Posterior cingulate gyrus (tissue), 11 donors: ENCODE measurements around the gene USP17L20.
"Not testable (repeated sequence)": the region's sequence is repeated elsewhere in the genome, so short reads cannot be mapped to it uniquely, and the experiment has no call there.

Experiments used
- DNase-seq, 10 donors: peaks; one replicate each; pipeline versions ENCODE4 v3.0.0 to v3.0.0-alpha.2; 2020 to 2021; ENCODE audit warnings: mixed read lengths in 3 of 10
- intact Hi-C: fragments of 100-400 bp; cut with DNase I; formaldehyde crosslinking; loops from one replicate; pipeline ENCODE4 v1.15.1; 2023

Gene USP17L20, protein sequence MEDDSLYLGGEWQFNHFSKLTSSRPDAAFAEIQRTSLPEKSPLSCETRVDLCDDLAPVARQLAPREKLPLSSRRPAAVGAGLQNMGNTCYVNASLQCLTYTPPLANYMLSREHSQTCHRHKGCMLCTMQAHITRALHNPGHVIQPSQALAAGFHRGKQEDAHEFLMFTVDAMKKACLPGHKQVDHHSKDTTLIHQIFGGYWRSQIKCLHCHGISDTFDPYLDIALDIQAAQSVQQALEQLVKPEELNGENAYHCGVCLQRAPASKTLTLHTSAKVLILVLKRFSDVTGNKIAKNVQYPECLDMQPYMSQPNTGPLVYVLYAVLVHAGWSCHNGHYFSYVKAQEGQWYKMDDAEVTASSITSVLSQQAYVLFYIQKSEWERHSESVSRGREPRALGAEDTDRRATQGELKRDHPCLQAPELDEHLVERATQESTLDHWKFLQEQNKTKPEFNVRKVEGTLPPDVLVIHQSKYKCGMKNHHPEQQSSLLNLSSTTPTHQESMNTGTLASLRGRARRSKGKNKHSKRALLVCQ

DNA sequence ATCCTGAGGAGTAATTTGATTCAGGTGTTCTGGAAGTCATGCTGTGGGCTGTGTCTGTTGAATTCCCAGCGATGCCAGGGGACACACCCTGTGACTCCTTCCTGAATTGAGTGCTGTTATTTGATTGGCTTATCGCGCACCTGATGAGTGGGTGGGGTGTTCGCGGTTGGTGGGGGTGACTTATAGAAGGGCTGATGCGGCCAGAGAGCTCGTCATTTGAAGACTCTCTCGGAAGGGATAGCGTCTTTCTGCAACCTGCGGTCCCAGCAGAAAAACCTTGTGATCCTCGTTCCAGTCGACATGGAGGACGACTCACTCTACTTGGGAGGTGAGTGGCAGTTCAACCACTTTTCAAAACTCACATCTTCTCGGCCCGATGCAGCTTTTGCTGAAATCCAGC is at the start of gene USP17L20:
Gene USP17L20 (plus strand): TSS at position 301 of the 400 bp plus-strand sequence. CDS start 0 bp downstream, at position 301.
- DNase-seq, intact Hi-C loops: not testable (repeated sequence)

DNA sequence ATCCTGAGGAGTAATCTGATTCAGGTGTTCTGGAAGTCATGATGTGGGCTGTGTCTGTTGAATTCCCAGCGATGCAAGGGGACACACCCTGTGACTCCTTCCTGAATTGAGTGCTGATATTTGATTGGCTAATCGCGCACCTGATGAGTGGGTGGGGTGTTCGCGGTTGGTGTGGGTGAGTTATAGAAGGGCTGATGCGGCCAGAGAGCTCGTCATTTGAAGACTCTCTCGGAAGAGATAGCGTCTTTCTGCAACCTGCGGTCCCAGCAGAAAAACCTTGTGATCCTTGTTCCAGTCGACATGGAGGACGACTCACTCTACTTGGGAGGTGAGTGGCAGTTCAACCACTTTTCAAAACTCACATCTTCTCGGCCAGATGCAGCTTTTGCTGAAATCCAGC is 47.6 kb upstream of the USP17L20 start, which contains the start of gene USP17L10:
Gene USP17L10 (plus strand): TSS at position 301 of the 400 bp plus-strand sequence. CDS start 0 bp downstream, at position 301.
- DNase-seq, intact Hi-C loops: not testable (repeated sequence)

DNA sequence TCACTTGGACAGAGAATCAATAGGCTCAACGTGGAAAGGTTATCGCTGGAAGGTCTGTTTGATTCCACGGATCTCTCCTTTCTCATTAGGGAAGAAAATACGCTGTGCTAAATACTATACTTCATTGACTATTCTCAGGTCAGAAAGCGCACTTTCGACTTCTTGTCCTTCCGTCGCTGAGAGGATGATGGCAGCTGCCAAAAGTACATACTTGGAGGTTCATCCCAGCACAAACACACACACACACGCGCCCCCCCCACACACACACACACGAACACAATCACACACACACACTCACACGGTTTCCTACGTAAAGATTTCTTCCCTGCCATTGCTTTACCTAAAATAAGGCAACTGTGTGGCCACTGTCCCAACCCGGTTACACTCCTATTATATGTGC is 43.2 kb upstream of the USP17L20 start:
- intact Hi-C loops = not testable (repeated sequence)
- peak in 6 of 10 donors; percentile 0 to 82 (median 9) for DNase-seq

DNA sequence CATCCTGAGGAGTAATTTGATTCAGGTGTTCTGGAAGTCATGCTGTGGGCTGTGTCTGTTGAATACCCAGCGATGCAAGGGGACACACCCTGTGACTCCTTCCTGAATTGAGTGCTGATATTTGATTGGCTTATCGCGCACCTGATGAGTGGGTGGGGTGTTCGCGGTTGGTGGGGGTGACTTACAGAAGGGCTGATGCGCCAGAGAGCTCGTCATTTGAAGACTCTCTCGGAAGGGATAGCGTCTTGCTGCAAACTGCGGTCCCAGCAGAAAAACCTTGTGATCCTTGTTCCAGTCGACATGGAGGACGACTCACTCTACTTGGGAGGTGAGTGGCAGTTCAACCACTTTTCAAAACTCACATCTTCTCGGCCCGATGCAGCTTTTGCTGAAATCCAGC is 42.8 kb upstream of the USP17L20 start, which contains the start of gene USP17L11:
Gene USP17L11 (plus strand): TSS at position 301 of the 400 bp plus-strand sequence. CDS start 0 bp downstream, at position 301.
- intact Hi-C loops, DNase-seq: not testable (repeated sequence)

DNA sequence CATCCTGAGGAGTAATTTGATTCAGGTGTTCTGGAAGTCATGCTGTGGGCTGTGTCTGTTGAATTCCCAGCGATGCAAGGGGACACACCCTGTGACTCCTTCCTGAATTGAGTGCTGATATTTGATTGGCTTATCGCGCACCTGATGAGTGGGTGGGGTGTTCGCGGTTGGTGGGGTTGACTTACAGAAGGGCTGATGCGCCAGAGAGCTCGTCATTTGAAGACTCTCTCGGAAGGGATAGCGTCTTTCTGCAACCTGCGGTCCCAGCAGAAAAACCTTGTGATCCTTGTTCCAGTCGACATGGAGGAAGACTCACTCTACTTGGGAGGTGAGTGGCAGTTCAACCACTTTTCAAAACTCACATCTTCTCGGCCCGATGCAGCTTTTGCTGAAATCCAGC is 38.1 kb upstream of the USP17L20 start, which contains the start of gene USP17L12:
Gene USP17L12 (plus strand): TSS at position 301 of the 400 bp plus-strand sequence. CDS start 0 bp downstream, at position 301.
- DNase-seq, intact Hi-C loops: not testable (repeated sequence)

DNA sequence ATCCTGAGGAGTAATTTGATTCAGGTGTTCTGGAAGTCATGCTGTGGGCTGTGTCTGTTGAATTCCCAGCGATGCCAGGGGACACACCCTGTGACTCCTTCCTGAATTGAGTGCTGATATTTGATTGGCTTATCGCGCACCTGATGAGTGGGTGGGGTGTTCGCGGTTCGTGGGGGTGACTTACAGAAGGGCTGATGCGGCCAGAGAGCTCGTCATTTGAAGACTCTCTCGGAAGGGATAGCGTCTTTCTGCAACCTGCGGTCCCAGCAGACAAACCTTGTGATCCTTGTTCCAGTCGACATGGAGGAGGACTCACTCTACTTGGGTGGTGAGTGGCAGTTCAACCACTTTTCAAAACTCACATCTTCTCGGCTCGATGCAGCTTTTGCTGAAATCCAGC is 33.3 kb upstream of the USP17L20 start, which contains the start of gene USP17L13:
Gene USP17L13 (plus strand): TSS at position 301 of the 400 bp plus-strand sequence. CDS start 0 bp downstream, at position 301.
- DNase-seq, intact Hi-C loops: not testable (repeated sequence)

DNA sequence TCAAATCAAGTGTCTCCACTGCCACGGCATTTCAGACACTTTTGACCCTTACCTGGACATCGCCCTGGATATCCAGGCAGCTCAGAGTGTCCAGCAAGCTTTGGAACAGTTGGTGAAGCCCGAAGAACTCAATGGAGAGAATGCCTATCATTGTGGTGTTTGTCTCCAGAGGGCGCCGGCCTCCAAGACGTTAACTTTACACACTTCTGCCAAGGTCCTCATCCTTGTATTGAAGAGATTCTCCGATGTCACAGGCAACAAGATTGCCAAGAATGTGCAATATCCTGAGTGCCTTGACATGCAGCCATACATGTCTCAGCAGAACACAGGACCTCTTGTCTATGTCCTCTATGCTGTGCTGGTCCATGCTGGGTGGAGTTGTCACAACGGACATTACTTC is 27.7 kb upstream of the USP17L20 start:
- intact Hi-C loops = not testable (repeated sequence)
- DNase-seq = peak in 5 of 10 donors; percentile 0 to 25 (median 11)

DNA sequence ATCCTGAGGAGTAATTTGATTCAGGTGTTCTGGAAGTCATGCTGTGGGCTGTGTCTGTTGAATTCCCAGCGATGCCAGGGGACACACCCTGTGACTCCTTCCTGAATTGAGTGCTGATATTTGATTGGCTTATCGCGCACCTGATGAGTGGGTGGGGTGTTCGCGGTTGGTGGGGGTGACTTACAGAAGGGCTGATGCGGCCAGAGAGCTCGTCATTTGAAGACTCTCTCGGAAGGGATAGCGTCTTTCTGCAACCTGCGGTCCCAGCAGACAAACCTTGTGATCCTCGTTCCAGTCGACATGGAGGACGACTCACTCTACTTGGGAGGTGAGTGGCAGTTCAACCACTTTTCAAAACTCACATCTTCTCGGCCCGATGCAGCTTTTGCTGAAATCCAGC is 23.8 kb upstream of the USP17L20 start, which contains the start of gene USP17L15:
Gene USP17L15 (plus strand): TSS at position 301 of the 400 bp plus-strand sequence. CDS start 0 bp downstream, at position 301.
- DNase-seq, intact Hi-C loops: not testable (repeated sequence)

DNA sequence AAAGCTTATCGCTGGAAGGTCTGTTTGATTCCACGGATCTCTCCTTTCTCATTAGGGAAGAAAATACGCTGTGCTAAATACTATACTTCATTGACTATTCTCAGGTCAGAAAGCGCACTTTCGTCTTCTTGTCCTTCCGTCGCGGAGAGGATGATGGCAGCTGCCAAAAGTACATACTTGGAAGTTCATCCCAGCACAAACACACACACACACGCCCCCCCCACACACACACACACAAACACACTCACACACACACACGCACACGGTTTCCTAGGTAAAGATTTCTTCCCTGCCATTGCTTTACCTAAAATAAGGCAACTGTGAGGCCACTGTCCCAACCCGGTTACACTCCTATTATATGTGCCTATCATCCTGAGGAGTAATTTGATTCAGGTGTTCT is 19.5 kb upstream of the USP17L20 start:
- intact Hi-C loops = not testable (repeated sequence)
- peak in 4 of 10 donors; percentile 5 to 91 (median 14) for DNase-seq

DNA sequence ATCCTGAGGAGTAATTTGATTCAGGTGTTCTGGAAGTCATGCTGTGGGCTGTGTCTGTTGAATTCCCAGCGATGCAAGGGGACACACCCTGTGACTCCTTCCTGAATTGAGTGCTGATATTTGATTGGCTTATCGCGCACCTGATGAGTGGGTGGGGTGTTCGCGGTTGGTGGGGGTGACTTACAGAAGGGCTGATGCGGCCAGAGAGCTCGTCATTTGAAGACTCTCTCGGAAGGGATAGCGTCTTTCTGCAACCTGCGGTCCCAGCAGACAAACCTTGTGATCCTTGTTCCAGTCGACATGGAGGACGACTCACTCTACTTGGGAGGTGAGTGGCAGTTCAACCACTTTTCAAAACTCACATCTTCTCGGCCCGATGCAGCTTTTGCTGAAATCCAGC is 14.3 kb upstream of the USP17L20 start, which contains the start of gene USP17L17:
Gene USP17L17 (plus strand): TSS at position 301 of the 400 bp plus-strand sequence. CDS start 0 bp downstream, at position 301.
- DNase-seq, intact Hi-C loops: not testable (repeated sequence)

DNA sequence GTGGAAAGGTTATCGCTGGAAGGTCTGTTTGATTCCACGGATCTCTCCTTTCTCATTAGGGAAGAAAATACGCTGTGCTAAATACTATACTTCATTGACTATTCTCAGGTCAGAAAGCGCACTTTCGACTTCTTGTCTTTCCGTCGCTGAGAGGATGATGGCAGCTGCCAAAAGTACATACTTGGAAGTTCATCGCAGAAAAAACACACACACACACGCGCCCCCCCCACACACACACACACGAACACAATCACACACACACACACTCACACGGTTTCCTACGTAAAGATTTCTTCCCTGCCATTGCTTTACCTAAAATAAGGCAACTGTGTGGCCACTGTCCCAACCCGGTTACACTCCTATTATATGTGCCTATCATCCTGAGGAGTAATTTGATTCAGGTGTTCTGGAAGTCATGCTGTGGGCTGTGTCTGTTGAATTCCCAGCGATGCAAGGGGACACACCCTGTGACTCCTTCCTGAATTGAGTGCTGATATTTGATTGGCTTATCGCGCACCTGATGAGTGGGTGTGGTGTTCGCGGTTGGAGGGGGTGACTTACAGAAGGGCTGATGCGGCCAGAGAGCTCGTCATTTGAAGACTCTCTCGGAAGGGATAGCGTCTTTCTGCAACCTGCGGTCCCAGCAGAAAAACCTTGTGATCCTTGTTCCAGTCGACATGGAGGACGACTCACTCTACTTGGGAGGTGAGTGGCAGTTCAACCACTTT is 9.8 kb upstream of the USP17L20 start, which contains the start of gene USP17L18:
Gene USP17L18 (plus strand): TSS at position 678 of the 728 bp plus-strand sequence. CDS start 0 bp downstream, at position 678.
- DNase-seq = peak in 8 of 10 donors; percentile 1 to 78 (median 16)
- intact Hi-C loops = not testable (repeated sequence)

DNA sequence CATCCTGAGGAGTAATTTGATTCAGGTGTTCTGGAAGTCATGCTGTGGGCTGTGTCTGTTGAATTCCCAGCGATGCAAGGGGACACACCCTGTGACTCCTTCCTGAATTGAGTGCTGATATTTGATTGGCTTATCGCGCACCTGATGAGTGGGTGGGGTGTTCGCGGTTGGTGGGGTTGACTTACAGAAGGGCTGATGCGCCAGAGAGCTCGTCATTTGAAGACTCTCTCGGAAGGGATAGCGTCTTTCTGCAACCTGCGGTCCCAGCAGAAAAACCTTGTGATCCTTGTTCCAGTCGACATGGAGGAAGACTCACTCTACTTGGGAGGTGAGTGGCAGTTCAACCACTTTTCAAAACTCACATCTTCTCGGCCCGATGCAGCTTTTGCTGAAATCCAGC is 4.8 kb upstream of the USP17L20 start, which contains the start of gene USP17L19:
Gene USP17L19 (plus strand): TSS at position 301 of the 400 bp plus-strand sequence. CDS start 0 bp downstream, at position 301.
- intact Hi-C loops, DNase-seq: not testable (repeated sequence)

DNA sequence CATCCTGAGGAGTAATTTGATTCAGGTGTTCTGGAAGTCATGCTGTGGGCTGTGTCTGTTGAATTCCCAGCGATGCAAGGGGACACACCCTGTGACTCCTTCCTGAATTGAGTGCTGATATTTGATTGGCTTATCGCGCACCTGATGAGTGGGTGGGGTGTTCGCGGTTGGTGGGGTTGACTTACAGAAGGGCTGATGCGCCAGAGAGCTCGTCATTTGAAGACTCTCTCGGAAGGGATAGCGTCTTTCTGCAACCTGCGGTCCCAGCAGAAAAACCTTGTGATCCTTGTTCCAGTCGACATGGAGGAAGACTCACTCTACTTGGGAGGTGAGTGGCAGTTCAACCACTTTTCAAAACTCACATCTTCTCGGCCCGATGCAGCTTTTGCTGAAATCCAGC is 4.6 kb downstream of the USP17L20 start, which contains the start of gene USP17L21:
Gene USP17L21 (plus strand): TSS at position 301 of the 400 bp plus-strand sequence. CDS start 0 bp downstream, at position 301.
- DNase-seq, intact Hi-C loops: not testable (repeated sequence)

DNA sequence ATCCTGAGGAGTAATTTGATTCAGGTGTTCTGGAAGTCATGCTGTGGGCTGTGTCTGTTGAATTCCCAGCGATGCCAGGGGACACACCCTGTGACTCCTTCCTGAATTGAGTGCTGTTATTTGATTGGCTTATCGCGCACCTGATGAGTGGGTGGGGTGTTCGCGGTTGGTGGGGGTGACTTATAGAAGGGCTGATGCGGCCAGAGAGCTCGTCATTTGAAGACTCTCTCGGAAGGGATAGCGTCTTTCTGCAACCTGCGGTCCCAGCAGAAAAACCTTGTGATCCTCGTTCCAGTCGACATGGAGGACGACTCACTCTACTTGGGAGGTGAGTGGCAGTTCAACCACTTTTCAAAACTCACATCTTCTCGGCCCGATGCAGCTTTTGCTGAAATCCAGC is 9.4 kb downstream of the USP17L20 start, which contains the start of gene USP17L22:
Gene USP17L22 (plus strand): TSS at position 301 of the 400 bp plus-strand sequence. CDS start 0 bp downstream, at position 301.
- DNase-seq, intact Hi-C loops: not testable (repeated sequence)

DNA sequence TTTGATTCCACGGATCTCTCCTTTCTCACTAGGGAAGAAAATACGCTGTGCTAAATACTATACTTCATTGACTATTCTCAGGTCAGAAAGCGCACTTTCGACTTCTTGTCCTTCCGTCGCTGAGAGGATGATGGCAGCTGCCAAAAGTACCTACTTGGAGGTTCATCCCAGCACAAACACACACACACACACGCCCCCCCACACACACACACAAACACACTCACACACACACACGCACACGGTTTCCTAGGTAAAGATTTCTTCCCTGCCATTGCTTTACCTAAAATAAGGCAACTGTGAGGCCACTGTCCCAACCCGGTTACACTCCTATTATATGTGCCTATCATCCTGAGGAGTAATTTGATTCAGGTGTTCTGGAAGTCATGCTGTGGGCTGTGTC is 13.8 kb downstream of the USP17L20 start:
- intact Hi-C loops = not testable (repeated sequence)
- DNase-seq = peak; percentile 2 to 92 (median 38)
